HepG2 (cell line): ENCODE results near the gene LINGO1. TPM values are rescaled to one million over a fixed set of nuclear protein-coding genes. Genes with fewer than 3 reads are reported as not detected.

Experiments
- ATAC-seq: fragments of 200-7000 bp; cut with Tn5 transposase; 3 replicates; pipeline ENCODE4 v1.9.1; 2020; ENCODE audit warnings: mild to moderate bottlenecking, moderate library complexity
- BruUV-seq: library from RNA; stranded (reverse); fragments of 400-500 nt; replicated peaks from 2 replicates; lab custom pipeline; 2021; lab: Mats Ljungman, UMichigan
- CTCF ChIA-PET: fragments of 300-600 bp; formaldehyde crosslinking; extraction: SDS; loops from one replicate; lab custom pipeline; 2021; ENCODE audit warnings: low total read pairs, inconsistent platforms, low intra/inter-chr PET ratio; lab: Yijun Ruan, JAX
- POLR2A ChIA-PET: fragments of 350-600 bp; sonication (Branson Sonifier 250); formaldehyde crosslinking; loops from one replicate; lab custom pipeline; 2020; ENCODE audit warnings: antibody characterized with exemption, inconsistent platforms; lab: Yijun Ruan, JAX
- DNase-seq: peaks from one replicate; pipeline ENCODE4 v3.0.0-alpha.2; 2015; ENCODE audit warnings: low spot score
- FAIRE-seq: peaks from 3 replicates; lab custom pipeline; 2011; peaks lifted over from hg19 to GRCh38; lab: Jason Lieb, UNC
- H2AFZ ChIP-seq: one replicate; pipeline ENCODE4 v1.6.1; 2011; ENCODE audit warnings: low read length, inconsistent platforms
- H3K27ac ChIP-seq: fragments of 300-600 bp; 3 replicates; pipeline ENCODE4 v1.8.0; 2011; ENCODE audit warnings: mixed run types, mild to moderate bottlenecking, mixed read lengths, low read length, inconsistent platforms; ENCODE audit not compliant: insufficient read depth; ENCODE audit errors: extremely low read length
- H3K27me3 ChIP-seq, 2 experiments: fragments of 200-600 bp in 1 of 2; 2 replicates in 1 of 2; 3 replicates in 1 of 2; pipeline versions ENCODE4 v1.6.0 to v1.8.0; 2011; ENCODE audit warnings: low read length in 2 of 2, mild to moderate bottlenecking in 2 of 2, moderate library complexity in 2 of 2, inconsistent platforms in 1 of 2; ENCODE audit not compliant: insufficient read depth in 2 of 2, control insufficient read depth in 1 of 2
- H3K36me3 ChIP-seq, 2 experiments: fragments of 200-600 bp in 1 of 2; replicated peaks in 1 of 2; 2 replicates in 1 of 2; 3 replicates in 1 of 2; pipeline versions ENCODE4 v1.5.1 to v1.8.0; 2011; ENCODE audit warnings: low read length in 2 of 2, inconsistent platforms in 1 of 2; ENCODE audit not compliant: insufficient read depth in 2 of 2, control insufficient read depth in 1 of 2
- H3K4me1 ChIP-seq: 2 replicates; pipeline ENCODE4 v1.5.1; 2012; ENCODE audit warnings: low read length, inconsistent platforms; ENCODE audit not compliant: insufficient read depth
- H3K4me2 ChIP-seq: 2 replicates; pipeline ENCODE4 v1.6.0; 2011; ENCODE audit warnings: low read depth, low read length, inconsistent platforms
- H3K4me3 ChIP-seq, 3 experiments: fragments of 200-600 bp in 1 of 3; sonication (generic), shearing (Covaris generic) in 1 of 3; replicated peaks in 1 of 3; 2 replicates each; pipeline ENCODE4 v1.5.1; 2011 to 2016; ENCODE audit warnings: low read length in 3 of 3, inconsistent platforms in 2 of 3, low read depth in 2 of 3, mild to moderate bottlenecking in 2 of 3, control low read depth in 1 of 3, mixed read lengths in 1 of 3; ENCODE audit not compliant: insufficient read depth in 1 of 3
- H3K79me2 ChIP-seq: one replicate; pipeline ENCODE4 v1.6.1; 2011; ENCODE audit warnings: low read length, inconsistent platforms; ENCODE audit not compliant: insufficient read depth
- H3K9ac ChIP-seq: 2 replicates; pipeline ENCODE4 v1.6.0; 2011; ENCODE audit warnings: mild to moderate bottlenecking, low read depth, low read length, inconsistent platforms; ENCODE audit not compliant: insufficient read depth
- H3K9me3 ChIP-seq: 2 replicates; pipeline ENCODE4 v1.5.1; 2012; ENCODE audit warnings: mild to moderate bottlenecking, low read length
- H4K20me1 ChIP-seq: 2 replicates; pipeline ENCODE4 v1.6.0; 2011; ENCODE audit warnings: inconsistent platforms, mild to moderate bottlenecking, low read length, moderate library complexity; ENCODE audit not compliant: insufficient read depth
- ARID3A ChIP-seq: IDR thresholded peaks from 2 replicates; pipeline ENCODE4 v1.6.1; 2012; ENCODE audit warnings: low read depth, low read length, improper control_type of control experiment
- ARNTL ChIP-seq: sonication (generic); formaldehyde crosslinking; IDR thresholded peaks from 2 replicates; pipeline ENCODE4 v1.4.0; 2020; ENCODE audit warnings: mild to moderate bottlenecking, missing genetic modification reagents
- CSRNP1 ChIP-seq: sonication (generic); formaldehyde crosslinking; IDR thresholded peaks from 2 replicates; pipeline ENCODE4 v1.8.1; 2023; ENCODE audit warnings: mild to moderate bottlenecking, missing genetic modification reagents
- E2F2 ChIP-seq: sonication (generic); formaldehyde crosslinking; IDR thresholded peaks from 2 replicates; pipeline ENCODE4 v1.4.0; 2020; ENCODE audit warnings: missing genetic modification reagents, borderline replicate concordance
- ISL2 ChIP-seq: sonication (generic); formaldehyde crosslinking; IDR thresholded peaks from 2 replicates; pipeline ENCODE4 v1.5.0; 2020; ENCODE audit warnings: missing genetic modification reagents
- MEF2D ChIP-seq: sonication (generic); formaldehyde crosslinking; IDR thresholded peaks from 2 replicates; pipeline ENCODE4 v1.5.1; 2020; ENCODE audit warnings: mild to moderate bottlenecking, missing genetic modification reagents
- PCBP1 ChIP-seq: fragments of 200-400 bp; formaldehyde crosslinking; IDR thresholded peaks from 2 replicates; pipeline ENCODE4 v1.6.1; 2017; ENCODE audit warnings: mild to moderate bottlenecking, low read depth, low read length, borderline replicate concordance
- SALL1 ChIP-seq: sonication (generic); formaldehyde crosslinking; IDR thresholded peaks from 2 replicates; pipeline ENCODE4 v1.8.0; 2022; ENCODE audit warnings: mild to moderate bottlenecking, missing genetic modification reagents
- ZBTB44 ChIP-seq: sonication (generic); formaldehyde crosslinking; IDR thresholded peaks from 2 replicates; pipeline ENCODE4 v1.4.0; 2020; ENCODE audit warnings: missing genetic modification reagents
- ZNF570 ChIP-seq: sonication (generic); formaldehyde crosslinking; IDR thresholded peaks from 2 replicates; pipeline ENCODE4 v1.4.0; 2020; ENCODE audit warnings: mild to moderate bottlenecking, missing genetic modification reagents, borderline replicate concordance
- ZNF607 ChIP-seq: sonication (generic); formaldehyde crosslinking; IDR thresholded peaks from 2 replicates; pipeline ENCODE4 v1.5.1; 2020; ENCODE audit warnings: missing genetic modification reagents, mild to moderate bottlenecking, borderline replicate concordance
- WGBS: methylation state at CpG from one replicate; pipeline ENCODE4 v1.1.6; 2017; ENCODE audit warnings: low lambda C conversion rate; 5-methylcytosine and 5-hydroxymethylcytosine counted together
- in situ Hi-C: cut with HindIII; loops from 2 replicates; pipeline ENCODE4 v1.10.0; 2017; ENCODE audit warnings: low pct_unique_long_range_greater_than_20kb; ENCODE audit not compliant: extremely low pct_ligation_motif_present
- intact Hi-C: fragments of 100-400 bp; cut with micrococcal nuclease; formaldehyde crosslinking; loops from one replicate; pipeline ENCODE4 v1.10.0; 2022; ENCODE audit not compliant: unreplicated experiment
- polyA plus RNA-seq, 8 experiments: library from polyadenylated mRNA; depleted of rRNA in 3 of 8; stranded (reverse) in 7 of 8; unstranded in 1 of 8; fragments of >200 nt; fragmentation: Illumina TruSeq in 4 of 8; extraction: Trizol in 4 of 8; gene quantifications; 2 replicates each; pipeline versions ENCODE4 v1.2.1 to v1.2.3, GENCODE V29; 2011 to 2016; ENCODE audit warnings: low read depth in 4 of 8, missing spikeins in 1 of 8, mixed read lengths in 1 of 8; ENCODE audit not compliant: insufficient read depth in 1 of 8
- total RNA-seq, 5 experiments: library from RNA; depleted of rRNA; stranded (reverse); fragments of >200 nt; fragmentation: Illumina TruSeq; extraction: Trizol; gene quantifications; 2 replicates each; pipeline ENCODE4 v1.2.3, GENCODE V29; 2016; ENCODE audit warnings: low read depth in 1 of 5

Gene LINGO1
- total and polyA plus RNA-seq, 2 of the 13 experiments (the other 11 are each of a cell fraction or from before 2014, with no cell fraction given): 0.07 TPM; not detected in 1

- no peak for TF ChIP-seq ARNTL (CRISPR knock-in tag)
- no peak for TF ChIP-seq ARID3A
- TF ChIP-seq ISL2 (CRISPR knock-in tag): no peak
- TF ChIP-seq ZBTB44 (CRISPR knock-in tag): no peak
- no peak for TF ChIP-seq ZNF570 (CRISPR knock-in tag)
- TF ChIP-seq MEF2D (CRISPR knock-in tag): no peak
- TF ChIP-seq E2F2: no peak
Measured at GRCh38 chr15:77564341-77564740, 68.4 kb downstream of the LINGO1 start (continued).

- no peak for TF ChIP-seq ZNF607
- TF ChIP-seq CSRNP1 (CRISPR knock-in tag): no peak
- no peak for TF ChIP-seq SALL1 (CRISPR knock-in tag)
- no peak for TF ChIP-seq PCBP1
- intact Hi-C loops: no loop called here
- DNase-seq (no peak), FAIRE-seq (no peak), ATAC-seq (no peak)
- Histone ChIP-seq H3K27me3 (peaks cover 2 to 28% of the 10 kb centered on the region in 2 experiments; a peak in 4 of 5 replicates), H3K9me3 (no peaks in the 10 kb centered on the region), H3K36me3 (no peaks in the 10 kb centered on the region), H2AFZ (no peak overlapping the region), H4K20me1 (no peaks in the 10 kb centered on the region), H3K4me3 (no peak overlapping the region), H3K9ac (no peak overlapping the region), H3K79me2 (no peaks in the 10 kb centered on the region), H3K4me2 (no peak overlapping the region), H3K27ac (no peak overlapping the region), H3K4me1 (peaks cover 15% of the 10 kb centered on the region)
- WGBS: 46% methylated on average over 6 of the region's 6 CpGs
- BruUV-seq: no TSS peak
- CTCF ChIA-PET: no interaction called here
- in situ Hi-C loops: no loop called here
- POLR2A ChIA-PET: no interaction called here
Measured at GRCh38 chr15:77563623-77564156, 69.0 kb downstream of the LINGO1 start.
